Esophagus muscularis mucosa (tissue), 3 donors: ENCODE results near the gene KRTCAP3.
A peak's percentile ranks its signal among the peaks of the same experiment; 100 is the strongest.

ENCODE experiments used
- CTCF ChIP-seq, 3 experiments: fragments of 200-600 bp in 2 of 3; fragments of 450-650 bp in 1 of 3; sonication (generic) in 2 of 3; IDR thresholded peaks; one replicate each; pipeline ENCODE4 v1.5.1; 2017 to 2019; ENCODE audit warnings: antibody characterized with exemption in 3 of 3, mild to moderate bottlenecking in 2 of 3, moderate library complexity in 1 of 3
- POLR2A ChIP-seq: fragments of 450-650 bp; IDR thresholded peaks from one replicate; pipeline ENCODE4 v1.6.1; 2017; ENCODE audit warnings: antibody characterized with exemption, moderate library complexity, mild to moderate bottlenecking, low read depth
- POLR2AphosphoS5 ChIP-seq, 2 donors: sonication (generic); formaldehyde crosslinking; IDR thresholded peaks; one replicate each; pipeline ENCODE4 v1.6.1; 2017; ENCODE audit warnings: antibody characterized with exemption in 2 of 2

- TF ChIP-seq POLR2AphosphoS5 (IDR thresholded peaks at IDR 0.05): peak; percentile 97 to 98
- no peak for TF ChIP-seq CTCF (IDR thresholded peaks at IDR 0.05)
- peak; percentile 20 for TF ChIP-seq POLR2A
Measured at GRCh38 chr2:27489498-27490397, 47.6 kb downstream of the KRTCAP3 start, which contains the start of gene IFT172.
